Calu3 (cell line): ENCODE data around the gene DNAJC9. TPM values are rescaled to one million over a fixed set of nuclear protein-coding genes. Genes with fewer than 3 reads are reported as not detected.

Source experiments
- BruUV-seq: library from RNA; stranded (reverse); fragments of 400-500 nt; replicated peaks from 2 replicates; lab custom pipeline; 2021; lab: Mats Ljungman, UMichigan
- CTCF ChIA-PET: fragments of 300-600 bp; sonication (Branson Sonifier 250); formaldehyde crosslinking; loops from one replicate; lab custom pipeline; 2022; ENCODE audit warnings: antibody characterized with exemption; lab: Charles Lee
- DNase-seq: peaks from one replicate; pipeline ENCODE4 v3.0.0; 2022
- H3K27ac Mint-ChIP-seq: one replicate; pipeline ENCODE4 v1.8.0; 2022; ENCODE audit warnings: mixed read lengths; ENCODE audit not compliant: unreplicated experiment
- H3K27me3 Mint-ChIP-seq: one replicate; pipeline ENCODE4 v1.8.0; 2022; ENCODE audit warnings: mixed read lengths; ENCODE audit not compliant: unreplicated experiment
- H3K36me3 Mint-ChIP-seq: one replicate; pipeline ENCODE4 v1.8.0; 2022; ENCODE audit warnings: mild to moderate bottlenecking, moderate library complexity, mixed read lengths; ENCODE audit not compliant: insufficient read depth, unreplicated experiment
- H3K4me1 Mint-ChIP-seq: one replicate; pipeline ENCODE4 v1.8.0; 2022; ENCODE audit warnings: mild to moderate bottlenecking, low read depth, mixed read lengths; ENCODE audit not compliant: unreplicated experiment
- H3K4me3 Mint-ChIP-seq: one replicate; pipeline ENCODE4 v1.8.0; 2022; ENCODE audit warnings: mild to moderate bottlenecking, low read depth, moderate library complexity, mixed read lengths; ENCODE audit not compliant: unreplicated experiment
- H3K9me3 Mint-ChIP-seq: one replicate; pipeline ENCODE4 v1.8.0; 2022; ENCODE audit warnings: low read depth, mixed read lengths; ENCODE audit not compliant: unreplicated experiment
- intact Hi-C: fragments of 100-400 bp; cut with micrococcal nuclease; formaldehyde crosslinking; loops from one replicate; pipeline ENCODE4 v1.10.0; 2022; ENCODE audit not compliant: unreplicated experiment
- total RNA-seq: library from RNA; stranded (reverse); gene quantifications from 2 replicates; pipeline ENCODE4 v1.2.3, GENCODE V29; 2022
- TF ChIP-seq, protein P1 (sequence below): fragments of 200-600 bp; IDR thresholded peaks from one replicate; pipeline ENCODE4 v1.8.0; 2022; ENCODE audit warnings: antibody characterized with exemption; ENCODE audit not compliant: unreplicated experiment

DNAJC9 gene
- total RNA-seq, 1 experiment from 2014 or later, result 39.8 TPM

DNA sequence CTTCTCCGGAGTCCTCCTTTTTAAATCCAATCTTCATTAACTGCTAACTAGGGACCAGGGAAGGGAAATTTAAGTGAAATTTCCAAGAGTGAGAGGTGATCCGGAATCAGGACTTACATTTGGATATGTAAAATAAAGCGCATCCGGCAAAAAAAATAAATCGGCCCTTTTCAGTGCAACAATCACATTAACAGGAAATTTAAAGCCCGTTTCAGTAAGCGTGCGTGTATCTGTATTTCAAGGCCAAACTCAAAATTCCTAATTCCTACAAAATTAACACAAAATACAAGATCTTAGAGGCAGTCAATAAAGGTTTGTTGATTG lies 771 bp downstream of the DNAJC9 start:
- Mint-ChIP-seq H3K27ac (peak overlapping the region; percentile 94), H3K4me1 (peaks cover 42% of the 10 kb centered on the region), H3K4me3 (peak overlapping the region; percentile 91), H3K27me3 (no peaks in the 10 kb centered on the region), H3K36me3 (peaks cover 87% of the 10 kb centered on the region), H3K9me3 (no peaks in the 10 kb centered on the region)
- intact Hi-C loops, result no loop called here
- DNase-seq, result no peak
- TF ChIP-seq, protein P1, sequence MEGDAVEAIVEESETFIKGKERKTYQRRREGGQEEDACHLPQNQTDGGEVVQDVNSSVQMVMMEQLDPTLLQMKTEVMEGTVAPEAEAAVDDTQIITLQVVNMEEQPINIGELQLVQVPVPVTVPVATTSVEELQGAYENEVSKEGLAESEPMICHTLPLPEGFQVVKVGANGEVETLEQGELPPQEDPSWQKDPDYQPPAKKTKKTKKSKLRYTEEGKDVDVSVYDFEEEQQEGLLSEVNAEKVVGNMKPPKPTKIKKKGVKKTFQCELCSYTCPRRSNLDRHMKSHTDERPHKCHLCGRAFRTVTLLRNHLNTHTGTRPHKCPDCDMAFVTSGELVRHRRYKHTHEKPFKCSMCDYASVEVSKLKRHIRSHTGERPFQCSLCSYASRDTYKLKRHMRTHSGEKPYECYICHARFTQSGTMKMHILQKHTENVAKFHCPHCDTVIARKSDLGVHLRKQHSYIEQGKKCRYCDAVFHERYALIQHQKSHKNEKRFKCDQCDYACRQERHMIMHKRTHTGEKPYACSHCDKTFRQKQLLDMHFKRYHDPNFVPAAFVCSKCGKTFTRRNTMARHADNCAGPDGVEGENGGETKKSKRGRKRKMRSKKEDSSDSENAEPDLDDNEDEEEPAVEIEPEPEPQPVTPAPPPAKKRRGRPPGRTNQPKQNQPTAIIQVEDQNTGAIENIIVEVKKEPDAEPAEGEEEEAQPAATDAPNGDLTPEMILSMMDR, result no peak
- TSS peak; percentile 46 for BruUV-seq
- CTCF ChIA-PET, result interaction anchor here (1.4 kb wide), 1 partner anchor 18 kb away, joined by 4 read pairs; no protein-coding TSS in a partner anchor

DNA sequence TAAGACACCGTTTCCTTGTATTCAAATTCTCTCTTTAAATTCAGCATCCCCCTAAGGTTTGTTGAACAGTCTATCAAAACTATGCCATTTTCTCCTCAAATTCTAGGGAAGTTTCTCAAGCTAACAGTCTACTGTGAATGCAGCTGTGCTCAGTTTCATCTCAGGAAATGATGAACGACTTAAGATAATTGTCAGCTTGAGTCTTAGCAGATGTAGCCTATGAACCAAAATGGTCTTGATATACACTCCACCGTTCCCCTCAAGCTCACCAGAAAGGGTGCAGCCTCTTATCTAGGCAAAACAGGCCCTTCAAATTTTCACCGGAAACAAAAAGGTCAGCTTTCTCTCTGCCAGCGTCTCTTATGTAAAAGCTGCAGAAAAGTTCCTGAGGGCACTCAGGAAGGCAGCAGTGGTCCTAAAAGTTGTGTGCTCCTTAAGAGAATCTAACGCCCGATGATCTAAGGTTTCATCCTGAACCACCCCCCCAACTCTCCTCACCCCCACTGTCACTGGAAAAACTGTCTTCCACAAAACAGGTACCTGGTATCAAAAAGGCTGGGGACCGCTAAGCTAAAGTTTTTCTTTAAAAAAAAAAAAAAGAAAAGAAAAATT lies 2.1 kb downstream of the DNAJC9 start:
- no peaks in the 10 kb centered on the region for H3K9me3 Mint-ChIP-seq
- TF ChIP-seq, protein P1, result no peak
- H3K4me1 Mint-ChIP-seq, result peaks cover 31% of the 10 kb centered on the region
- peak overlapping the region; percentile 91 for H3K4me3 Mint-ChIP-seq
- H3K36me3 Mint-ChIP-seq, result peaks cover 81% of the 10 kb centered on the region
- BruUV-seq, result no TSS peak
- H3K27ac Mint-ChIP-seq, result peak overlapping the region; percentile 39
- no peaks in the 10 kb centered on the region for H3K27me3 Mint-ChIP-seq
- no peak for DNase-seq
- intact Hi-C loops, result no loop called here
- CTCF ChIA-PET, result no interaction called here

GRCh38 chr10:73239908-73240307 lies 7.1 kb downstream of the DNAJC9 start:
- H3K4me3 Mint-ChIP-seq, result no peak overlapping the region
- no peak overlapping the region for H3K27ac Mint-ChIP-seq
- peaks cover 9% of the 10 kb centered on the region for H3K4me1 Mint-ChIP-seq
- intact Hi-C loops, result no loop called here
- DNase-seq, result no peak
- H3K9me3 Mint-ChIP-seq, result no peaks in the 10 kb centered on the region
- TF ChIP-seq, protein P1, result no peak
- peaks cover 58% of the 10 kb centered on the region for H3K36me3 Mint-ChIP-seq
- no TSS peak for BruUV-seq
- H3K27me3 Mint-ChIP-seq, result no peaks in the 10 kb centered on the region
- CTCF ChIA-PET, result no interaction called here

DNA sequence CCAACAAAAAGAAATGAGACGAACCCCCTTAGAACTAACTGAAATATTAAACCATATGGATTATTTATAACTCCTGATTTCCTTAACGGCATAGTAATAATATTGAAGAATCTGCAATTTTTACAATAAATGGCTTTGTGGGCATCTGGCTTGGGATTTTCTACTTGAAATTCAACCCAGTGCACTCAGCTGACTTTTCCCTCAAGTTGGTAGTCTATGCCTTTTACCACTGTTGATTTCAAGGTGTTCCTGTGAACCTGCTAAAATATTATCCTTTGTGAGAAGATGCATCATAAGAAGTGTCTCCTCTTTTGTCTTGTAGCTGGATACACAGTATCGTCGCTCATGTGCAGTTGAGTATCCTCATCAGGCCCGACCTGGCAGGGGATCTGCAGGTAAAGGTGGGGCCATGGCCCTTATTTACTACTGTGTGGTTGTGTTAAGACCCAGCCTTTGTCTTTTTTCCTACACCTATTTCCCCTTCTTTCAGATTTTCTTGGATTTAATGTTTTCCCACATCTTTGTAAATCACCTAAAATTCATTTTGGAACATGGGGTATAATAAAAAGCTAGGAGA lies 8.0 kb downstream of the DNAJC9 start:
- peaks cover 60% of the 10 kb centered on the region for H3K36me3 Mint-ChIP-seq
- H3K4me1 Mint-ChIP-seq, result peaks cover under 1% of the 10 kb centered on the region
- DNase-seq, result no peak
- no peak overlapping the region for H3K4me3 Mint-ChIP-seq
- no peak overlapping the region for H3K27ac Mint-ChIP-seq
- no TSS peak for BruUV-seq
- CTCF ChIA-PET, result no interaction called here
- intact Hi-C loops, result no loop called here
- TF ChIP-seq, protein P1, result no peak
- H3K9me3 Mint-ChIP-seq, result no peaks in the 10 kb centered on the region
- no peaks in the 10 kb centered on the region for H3K27me3 Mint-ChIP-seq
